NCI-H82 treated with DMSO at 0.1 percent for 48 hours (cell line): ENCODE results near the gene PITX3.
"Not testable (repeated sequence)": the region's sequence is repeated elsewhere in the genome, so short reads cannot be mapped to it uniquely, and the experiment has no call there.

Experiments used
- DNase-seq: peaks from one replicate; lab custom pipeline; 2025; ENCODE audit not compliant: unreplicated experiment; lab: John Stamatoyannopoulos, UW

PITX3 gene

GRCh38 chr10:102229810-102230263 lies 11.5 kb downstream of the PITX3 start:
- peak; percentile 34 for DNase-seq

DNA sequence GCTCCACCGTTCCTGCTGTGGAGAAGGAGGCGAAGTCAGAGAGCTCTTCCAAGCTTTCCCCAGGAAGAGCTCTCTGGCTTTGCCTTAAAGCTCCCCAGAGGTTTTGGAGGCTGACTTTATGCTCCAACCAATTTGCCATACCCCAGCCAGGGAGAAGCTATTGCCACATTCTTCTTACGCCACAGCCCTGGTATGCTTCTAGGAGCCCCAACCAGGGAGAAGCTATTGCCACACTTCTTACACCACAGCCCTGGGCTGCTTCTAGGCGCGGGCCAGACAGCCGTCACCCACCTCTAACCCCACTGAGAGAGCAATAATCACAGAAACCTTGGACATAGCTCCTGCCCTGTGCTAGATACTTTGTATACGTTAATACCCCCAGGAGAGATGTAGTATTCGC lies 14.3 kb downstream of the PITX3 start:
- DNase-seq: no peak

DNA sequence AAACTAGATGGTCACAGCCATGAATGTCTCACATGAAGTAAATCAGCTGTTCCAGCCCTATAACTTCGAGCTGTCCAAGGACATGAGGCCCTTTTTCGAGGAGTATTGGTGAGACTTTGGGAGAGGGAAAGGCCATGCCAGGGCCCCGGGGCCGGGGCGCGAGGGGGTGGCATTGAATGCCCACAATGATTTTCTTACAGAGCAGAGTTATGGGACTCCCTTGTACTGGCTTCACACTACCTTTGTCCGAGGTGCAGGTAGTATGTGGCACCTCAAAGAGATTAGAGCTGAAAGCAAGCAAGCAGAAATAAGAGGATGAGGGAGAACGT lies 14.8 kb downstream of the PITX3 start:
- DNase-seq: no peak

- DNase-seq: peak; percentile 82
These were observed 15.4 kb downstream of the PITX3 start, which contains the start of gene ELOVL3 for GRCh38 chr10:102225646-102226541. TSS of gene ELOVL3 (plus strand) at chr10:102226299. CDS start at chr10:102226549, 250 bp downstream.

GRCh38 chr10:102222797-102223196 lies 18.5 kb downstream of the PITX3 start:
- no peak for DNase-seq

GRCh38 chr10:102220612-102221011 lies 20.7 kb downstream of the PITX3 start:
- DNase-seq: no peak

DNA sequence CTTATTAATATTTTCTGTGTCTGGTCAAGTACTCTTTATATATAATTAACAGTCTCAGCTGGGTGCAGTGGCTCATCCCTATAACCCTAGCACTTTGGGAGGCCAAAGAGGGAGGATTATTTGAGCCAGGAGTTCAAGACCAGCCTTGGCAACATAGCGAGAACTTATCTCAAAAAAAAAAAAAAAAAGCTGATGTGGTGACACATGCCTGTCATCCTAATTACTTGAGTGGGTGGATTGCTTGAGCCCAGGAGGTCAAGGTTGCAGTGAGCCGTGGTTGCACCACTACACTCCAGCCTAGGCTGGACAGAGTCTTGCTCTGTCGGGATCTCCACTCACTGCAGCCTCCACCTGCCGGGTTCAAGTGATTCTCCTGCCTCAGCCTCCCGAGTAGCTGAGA lies 21.9 kb downstream of the PITX3 start:
- DNase-seq: no peak

DNA sequence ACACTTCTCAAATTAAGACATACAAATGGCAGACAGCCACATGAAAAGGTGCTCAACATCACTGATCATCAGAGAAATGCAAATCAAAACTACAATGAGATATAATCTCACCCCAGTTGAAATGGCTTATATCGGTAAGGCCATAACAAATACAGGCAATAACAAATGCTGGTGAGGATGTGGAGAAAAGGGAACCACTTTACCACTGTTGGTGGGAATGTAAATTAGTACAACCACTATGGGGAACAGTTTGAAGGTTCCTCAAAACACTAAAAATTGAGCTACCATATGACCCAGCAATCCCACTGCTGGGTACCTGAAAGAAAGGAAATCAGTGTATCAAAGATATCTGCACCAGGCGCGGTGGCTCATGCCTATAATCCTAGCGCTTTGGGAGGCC lies 27.7 kb downstream of the PITX3 start:
- DNase-seq: not testable (repeated sequence)

DNA sequence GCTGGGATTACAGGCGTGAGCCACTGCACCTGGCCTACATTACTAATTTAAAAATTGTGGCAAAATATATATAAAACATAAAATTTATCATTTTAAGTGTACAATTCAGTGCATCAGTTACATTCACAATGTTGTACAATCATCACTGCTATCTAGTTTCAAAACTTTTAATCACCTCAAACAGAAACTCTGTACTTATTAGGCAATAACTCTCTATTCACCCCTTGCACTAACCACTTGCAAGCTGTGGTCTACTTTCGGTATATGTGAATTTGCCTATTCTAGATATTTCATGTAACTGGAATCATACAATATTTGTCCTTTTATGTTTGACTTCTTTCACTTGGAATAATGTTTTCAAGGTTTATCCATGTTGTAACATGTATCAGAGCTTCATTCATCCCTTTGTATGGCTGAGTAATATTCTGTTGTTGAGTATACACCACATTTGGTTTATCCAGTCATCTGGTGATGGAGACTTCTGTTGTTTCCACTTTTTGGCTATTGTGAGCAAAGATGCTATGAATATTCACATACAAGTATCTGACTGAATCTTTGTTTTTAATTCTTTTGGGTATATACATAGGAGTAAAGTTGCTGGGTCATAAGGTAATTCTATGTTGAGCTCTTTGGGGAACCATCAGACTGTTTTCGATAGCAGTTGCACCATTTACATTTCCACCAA lies 29.6 kb downstream of the PITX3 start:
- no peak for DNase-seq

- no peak for DNase-seq
These were observed 32.8 kb downstream of the PITX3 start for GRCh38 chr10:102208311-102209035.

DNA sequence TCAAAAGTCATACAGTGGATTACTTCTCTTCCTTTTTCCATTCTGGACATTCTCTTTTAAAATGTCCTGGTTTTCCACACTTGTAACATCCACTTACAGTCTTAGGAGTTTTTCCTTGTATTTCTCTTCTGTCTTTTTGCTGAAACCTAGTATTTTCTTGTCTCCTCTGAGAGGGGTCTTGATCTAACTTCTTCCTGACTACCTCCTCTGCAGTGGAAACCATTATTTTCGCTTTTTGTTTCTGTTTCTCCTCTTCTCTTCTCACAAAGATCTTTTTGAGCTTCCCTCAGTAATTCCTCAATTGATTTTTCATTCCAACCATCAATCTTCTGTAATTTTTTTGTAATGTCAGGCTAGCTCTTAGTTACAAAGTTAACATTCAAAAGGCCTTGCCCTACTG lies 38.9 kb downstream of the PITX3 start:
- DNase-seq: no peak

DNA sequence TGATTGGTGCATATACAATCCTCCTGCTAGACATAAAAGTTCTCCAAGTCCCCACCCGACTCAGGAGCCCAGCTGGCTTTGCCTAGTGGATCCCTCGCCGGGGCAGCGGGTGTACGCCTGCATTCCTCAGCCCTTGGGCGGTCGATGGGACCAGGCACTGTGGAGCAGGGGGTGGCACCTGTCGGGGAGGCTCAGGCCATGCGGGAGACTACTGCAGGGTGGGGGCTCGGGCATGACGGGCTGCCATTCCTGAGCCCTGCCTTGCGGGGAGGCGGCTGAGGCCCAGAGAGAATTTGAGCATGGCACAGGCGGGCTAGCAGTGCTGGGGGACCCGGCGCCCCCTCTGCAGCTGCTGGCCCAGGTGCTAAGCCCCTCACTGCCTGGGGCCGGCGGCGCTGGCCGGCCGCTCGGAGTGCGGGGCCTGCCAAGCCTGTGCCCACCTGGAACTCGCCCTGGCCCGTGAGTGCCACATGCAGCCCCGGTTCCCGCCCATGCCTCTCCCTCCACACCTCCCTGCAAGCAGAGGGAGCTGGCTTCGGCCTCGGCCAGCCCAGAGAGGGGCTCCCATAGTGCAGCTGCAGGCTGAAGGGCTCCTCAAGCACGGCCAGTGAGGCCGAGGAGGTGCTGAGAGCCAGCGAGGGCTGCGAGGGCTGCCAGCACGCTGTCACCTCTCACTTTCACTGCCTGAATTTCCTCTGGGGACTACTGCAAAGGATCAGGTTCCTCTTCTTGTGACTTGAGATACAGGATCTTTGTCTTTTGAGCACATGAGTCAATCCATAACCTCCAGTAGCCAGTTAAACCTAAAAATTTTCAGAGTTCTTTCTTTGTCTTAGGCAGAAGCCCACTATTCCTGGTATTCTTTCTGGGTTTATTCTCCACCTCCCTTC lies 40.3 kb downstream of the PITX3 start:
- no peak for DNase-seq

DNA sequence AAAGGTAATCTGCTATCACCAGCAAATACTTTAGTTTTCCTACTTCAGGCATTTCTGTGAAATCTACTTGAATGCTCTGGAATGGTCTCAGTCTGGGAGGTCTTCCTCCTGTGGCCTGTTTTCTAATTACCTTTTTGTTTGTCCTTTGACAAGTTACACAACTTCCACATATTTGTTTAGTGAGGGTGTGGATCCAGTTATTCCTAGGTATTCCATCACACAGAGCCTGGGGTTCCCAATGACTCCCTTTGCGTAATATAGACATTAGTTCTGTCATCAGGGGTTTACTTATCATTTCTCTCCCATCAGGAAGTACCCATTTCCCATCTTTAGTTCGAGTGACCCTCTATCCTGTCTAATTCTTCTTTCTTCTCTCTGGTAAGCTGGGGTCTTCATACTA lies 43.3 kb downstream of the PITX3 start:
- no peak for DNase-seq

- no peak for DNase-seq
These were observed 44.4 kb downstream of the PITX3 start for GRCh38 chr10:102196893-102197292.

GRCh38 chr10:102195296-102195870 lies 45.9 kb downstream of the PITX3 start:
- no peak for DNase-seq

- DNase-seq: no peak
These were observed 49.4 kb downstream of the PITX3 start for GRCh38 chr10:102191956-102192355.

- DNase-seq: not testable (repeated sequence)
These were observed 52.1 kb downstream of the PITX3 start for GRCh38 chr10:102188941-102189898.

DNA sequence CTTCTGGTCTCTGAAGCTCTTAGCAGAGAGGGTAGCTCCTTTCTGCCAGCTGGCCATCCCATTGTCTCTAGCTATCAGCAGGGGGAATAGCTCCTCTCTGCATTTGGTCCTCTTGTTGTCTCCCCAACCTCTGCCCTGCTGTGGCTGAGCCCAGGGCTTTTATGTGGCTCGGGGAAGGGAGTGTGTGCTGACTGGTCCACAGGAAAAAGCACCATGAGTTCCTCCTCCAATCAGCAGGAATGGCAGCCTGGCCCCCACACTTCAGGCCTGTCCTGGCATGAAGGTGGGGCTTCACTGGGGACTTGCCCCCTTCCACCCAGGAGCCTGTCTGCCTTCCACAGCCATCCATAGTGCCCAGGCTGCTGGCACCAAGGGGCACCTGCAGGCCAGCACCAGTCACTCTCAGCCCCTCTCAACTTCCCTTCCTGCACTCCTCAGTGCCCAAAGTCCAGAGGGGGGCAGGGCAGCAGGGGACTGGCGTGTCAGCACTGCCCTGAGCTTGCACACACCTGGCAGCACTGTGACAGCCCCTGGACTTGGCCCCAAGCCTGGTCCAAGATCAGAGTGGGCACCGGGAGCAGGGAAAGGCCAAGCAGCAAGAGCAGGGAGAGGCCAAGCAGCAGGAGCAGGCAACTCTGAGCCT lies 52.9 kb downstream of the PITX3 start:
- no peak for DNase-seq
